C1 segment of cervical spinal cord (tissue), 14 donors: Measurements from ENCODE around the gene C18orf63.

Source experiments
- DNase-seq, 14 donors: peaks; one replicate each; lab custom pipeline; 2025; lab: John Stamatoyannopoulos, UW

The C18orf63 gene

GRCh38 chr18:74375999-74376398 lies 60.4 kb downstream of the C18orf63 start:
- no peak for DNase-seq

DNA sequence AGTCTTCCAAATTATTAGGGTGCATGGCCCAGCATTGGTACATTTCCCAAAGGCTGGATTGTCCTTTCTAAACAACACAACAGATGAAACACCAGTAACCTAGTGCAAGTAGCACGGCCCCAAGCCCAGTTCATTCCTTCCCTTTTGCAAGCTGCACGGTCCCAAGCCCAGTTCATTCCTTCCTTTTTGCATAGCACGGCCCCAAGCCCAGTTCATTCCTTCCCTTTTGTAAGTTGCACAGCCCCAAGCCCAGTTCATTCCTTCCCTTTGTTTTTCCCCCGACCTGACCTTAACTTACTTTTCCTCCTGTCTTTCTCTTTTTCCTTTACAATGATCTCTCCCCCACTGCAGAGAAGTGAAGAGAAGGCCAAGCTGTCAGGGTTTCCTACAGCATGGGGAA lies 60.9 kb downstream of the C18orf63 start:
- DNase-seq: no peak

- no peak for DNase-seq
Observed at GRCh38 chr18:74377776-74378175, 62.1 kb downstream of the C18orf63 start.

- DNase-seq: no peak
Observed at GRCh38 chr18:74378179-74378682, 62.6 kb downstream of the C18orf63 start.

DNA sequence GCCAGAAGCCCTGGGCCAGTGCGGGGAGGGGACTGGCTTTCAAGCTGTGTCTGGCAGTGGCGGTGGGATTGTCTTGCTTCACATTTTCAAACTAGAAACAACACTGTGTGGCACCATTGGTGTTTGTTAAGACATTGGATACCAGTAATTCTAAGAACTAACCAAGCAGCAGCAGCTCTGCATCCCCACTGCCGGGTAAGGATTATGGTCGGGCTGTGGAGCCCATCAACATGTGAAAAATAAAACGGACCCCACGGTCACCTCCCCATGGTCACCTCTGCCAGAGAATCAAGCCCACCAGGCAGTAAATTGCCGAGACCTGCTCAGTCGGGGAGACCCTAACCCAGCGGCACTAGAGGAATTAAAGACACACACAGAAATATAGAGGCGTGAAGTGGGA lies 65.3 kb downstream of the C18orf63 start:
- DNase-seq: no peak

- DNase-seq: no peak
Observed at GRCh38 chr18:74381621-74382295, 66.1 kb downstream of the C18orf63 start.

DNA sequence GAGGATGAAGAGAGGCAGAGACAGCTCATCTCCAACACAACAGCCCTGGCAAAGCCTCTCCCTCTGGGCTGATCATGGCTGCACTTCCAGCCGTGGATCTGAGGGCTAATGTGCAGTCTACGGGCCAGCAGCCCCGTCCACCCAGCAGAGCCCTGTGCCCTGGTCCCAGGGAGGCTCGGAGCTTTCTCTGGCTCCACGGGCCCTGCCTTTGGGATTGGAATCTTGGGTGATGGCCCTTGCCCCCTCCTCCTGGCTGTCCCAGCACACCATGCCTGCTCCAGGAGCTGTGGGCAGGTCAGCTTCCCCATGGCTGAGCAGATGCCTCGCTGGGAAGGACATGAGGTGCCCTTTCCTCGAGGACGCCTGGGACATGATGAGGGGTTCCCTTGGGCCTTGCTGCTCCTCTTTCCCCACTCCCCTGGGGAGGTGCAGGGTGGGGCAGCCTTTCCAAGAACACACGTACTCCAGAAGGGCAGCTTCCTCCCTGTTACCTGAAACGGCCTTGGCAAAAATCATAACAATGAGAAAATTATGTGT lies 66.9 kb downstream of the C18orf63 start:
- no peak for DNase-seq

- DNase-seq: no peak
Observed at GRCh38 chr18:74387383-74387782, 71.7 kb downstream of the C18orf63 start.

- no peak for DNase-seq
Observed at GRCh38 chr18:74388227-74388626, 72.6 kb downstream of the C18orf63 start.

GRCh38 chr18:74389171-74389927 lies 73.7 kb downstream of the C18orf63 start:
- no peak for DNase-seq

- no peak for DNase-seq
Observed at GRCh38 chr18:74389991-74390390, 74.4 kb downstream of the C18orf63 start.

DNA sequence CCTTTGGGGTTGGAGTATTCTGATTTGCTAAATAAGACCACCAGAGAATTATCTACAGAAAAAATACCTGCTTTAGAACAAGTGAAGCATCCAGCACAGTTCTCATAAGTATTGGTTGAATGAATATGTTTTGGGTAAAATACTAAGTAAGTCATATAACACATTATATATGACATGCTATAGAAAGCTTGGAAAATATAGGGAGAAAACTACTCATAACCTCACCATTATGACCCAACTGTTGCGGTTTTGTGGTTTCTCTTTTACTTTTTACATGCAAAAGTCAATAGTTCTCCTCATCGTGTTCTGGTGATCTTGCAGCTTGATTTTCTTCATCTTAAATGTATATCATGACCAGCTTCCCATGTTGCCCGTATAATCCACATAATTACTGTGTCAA lies 75.3 kb downstream of the C18orf63 start:
- no peak for DNase-seq

DNA sequence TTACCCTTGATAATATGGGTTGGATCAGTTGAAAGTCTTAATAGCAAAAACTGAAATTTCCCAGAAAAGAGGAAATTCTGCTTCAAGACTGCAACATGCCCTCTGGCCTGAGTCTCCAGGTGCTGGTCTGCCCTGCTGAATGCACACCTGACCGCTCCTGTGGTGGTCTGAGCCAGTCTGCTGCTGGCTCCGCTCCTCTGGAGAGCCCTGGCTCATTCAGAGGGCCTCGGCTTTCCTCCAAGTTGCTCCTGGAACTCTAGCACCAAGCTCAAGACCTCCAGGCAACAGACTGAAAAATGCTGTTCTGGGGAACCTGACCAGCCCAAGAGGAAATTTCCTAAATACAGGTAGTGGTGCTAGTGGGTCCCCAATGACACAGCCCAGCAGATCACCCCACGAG lies 76.7 kb downstream of the C18orf63 start:
- no peak for DNase-seq

- no peak for DNase-seq
Observed at GRCh38 chr18:74395006-74395405, 79.4 kb downstream of the C18orf63 start.

GRCh38 chr18:74395648-74396154 lies 80.1 kb downstream of the C18orf63 start:
- no peak for DNase-seq

DNA sequence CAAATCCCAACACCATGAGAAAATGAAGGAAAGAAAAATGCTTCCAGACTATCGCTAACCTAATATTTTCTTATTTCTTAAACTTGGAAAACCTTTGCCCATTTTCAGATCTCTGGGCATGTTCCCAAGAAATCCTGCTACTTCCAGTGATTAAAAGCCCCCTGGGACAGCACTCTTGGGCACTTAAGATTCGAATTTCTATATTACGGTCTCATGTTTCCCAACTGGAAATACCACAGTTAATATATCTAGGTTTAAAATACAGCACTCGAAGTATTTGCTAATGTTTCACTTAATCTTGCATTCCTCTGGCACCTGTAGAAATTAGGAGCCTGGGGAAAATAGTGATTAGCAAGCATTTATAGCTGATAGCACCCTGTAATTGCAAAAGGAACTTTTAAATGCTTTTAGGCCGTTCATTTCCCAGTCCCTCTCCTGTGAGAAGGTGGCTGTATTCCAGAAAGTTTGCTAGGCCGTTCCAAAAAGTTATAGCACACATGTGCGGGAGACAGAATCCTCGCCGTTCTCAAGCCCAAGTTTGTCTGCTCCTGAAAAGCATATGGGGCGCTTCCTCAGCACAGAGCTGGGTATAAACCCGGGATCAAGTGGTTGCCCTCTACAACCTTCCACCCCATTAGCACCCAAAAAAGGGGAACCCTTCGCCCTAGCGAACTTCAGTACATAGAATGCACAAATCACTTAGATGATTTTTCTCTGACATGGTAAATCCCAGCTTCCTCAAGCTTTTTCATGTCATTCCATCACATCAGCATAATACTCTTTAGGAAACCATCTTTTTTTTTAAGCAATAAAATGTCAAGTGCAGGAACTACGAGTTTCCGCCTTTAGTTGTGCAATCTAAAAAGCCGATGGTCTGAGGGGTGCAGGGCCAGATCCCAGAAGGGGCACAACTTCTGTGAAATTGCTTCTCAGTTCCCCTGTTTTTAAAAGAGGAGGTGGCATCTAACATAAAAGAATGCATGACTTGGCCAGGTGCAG lies 80.8 kb downstream of the C18orf63 start:
- no peak for DNase-seq

GRCh38 chr18:74397572-74397971 lies 81.9 kb downstream of the C18orf63 start:
- no peak for DNase-seq

GRCh38 chr18:74399091-74399887 lies 83.7 kb downstream of the C18orf63 start:
- no peak for DNase-seq

GRCh38 chr18:74400813-74401212 lies 85.2 kb downstream of the C18orf63 start:
- no peak for DNase-seq

GRCh38 chr18:74402806-74403433 lies 87.3 kb downstream of the C18orf63 start:
- no peak for DNase-seq
